ENCODE data around the gene AUTS2.

GRCh38 chr7:70219061-70219460, 620.8 kb downstream of the AUTS2 start:
- TF ChIP-seq L3MBTL2 (conservative IDR thresholded peaks at IDR 0.05) = no peak
- no peak for TF ChIP-seq SP1 (IDR thresholded peaks at IDR 0.05)
- TF ChIP-seq FOXM1 (IDR thresholded peaks at IDR 0.05; ENCODE audit: borderline replicate concordance) = no peak
- TF ChIP-seq TARDBP (IDR thresholded peaks at IDR 0.05) = no peak
- no peak for TF ChIP-seq FOXK2 (IDR thresholded peaks at IDR 0.05)
- no peak for TF ChIP-seq SUZ12 (IDR thresholded peaks at IDR 0.05)
- no peak for TF ChIP-seq ARNT (IDR thresholded peaks at IDR 0.05)
- TF ChIP-seq ELF4 (IDR thresholded peaks at IDR 0.05) = no peak
- no peak for TF ChIP-seq ZNF384 (IDR thresholded peaks at IDR 0.05)
- TF ChIP-seq PKNOX1 (IDR thresholded peaks at IDR 0.05) = no peak
- no peak for TF ChIP-seq HDGF (IDR thresholded peaks at IDR 0.05; ENCODE audit: borderline replicate concordance)
- TF ChIP-seq NFRKB (IDR thresholded peaks at IDR 0.05) = no peak
- no peak for TF ChIP-seq LEF1 (IDR thresholded peaks at IDR 0.05; ENCODE audit: borderline replicate concordance)
